Fibroblast of pulmonary artery (primary cell): ENCODE data around the gene PCDHGA1.

Source experiments
- DNase-seq: peaks from one replicate; pipeline ENCODE4 v3.0.0-alpha.2; 2010; ENCODE audit warnings: low read depth
- H3K4me3 ChIP-seq: replicated peaks from 2 replicates; pipeline ENCODE4 v1.5.1; 2011; ENCODE audit warnings: low read depth, mild to moderate bottlenecking, control low read depth, low read length, moderate library complexity
- TF ChIP-seq, protein P1 (sequence below): IDR thresholded peaks from 2 replicates; pipeline ENCODE4 v1.5.1; 2011; ENCODE audit warnings: mild to moderate bottlenecking, control low read depth, low read length, inconsistent platforms; ENCODE audit errors: missing control alignments

Gene PCDHGA1

DNA sequence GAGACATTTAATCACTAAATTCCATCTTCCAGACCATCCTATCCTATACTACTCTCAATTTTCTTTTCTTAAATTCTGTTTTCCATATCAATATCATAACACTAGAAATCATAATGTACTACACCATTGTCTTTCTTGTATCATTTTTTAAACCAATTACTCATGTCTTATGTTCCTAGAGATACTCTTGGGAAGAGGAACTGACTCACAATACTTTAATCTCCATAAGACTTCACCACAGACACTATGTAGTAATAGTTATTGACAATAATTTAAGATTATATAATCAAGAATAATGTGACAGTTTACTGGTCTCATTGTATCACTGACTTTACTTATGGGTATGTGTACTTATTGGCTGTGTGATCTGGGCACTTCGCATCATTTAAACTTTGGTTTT lies 202.4 kb downstream of the PCDHGA1 start:
- TF ChIP-seq, protein P1, sequence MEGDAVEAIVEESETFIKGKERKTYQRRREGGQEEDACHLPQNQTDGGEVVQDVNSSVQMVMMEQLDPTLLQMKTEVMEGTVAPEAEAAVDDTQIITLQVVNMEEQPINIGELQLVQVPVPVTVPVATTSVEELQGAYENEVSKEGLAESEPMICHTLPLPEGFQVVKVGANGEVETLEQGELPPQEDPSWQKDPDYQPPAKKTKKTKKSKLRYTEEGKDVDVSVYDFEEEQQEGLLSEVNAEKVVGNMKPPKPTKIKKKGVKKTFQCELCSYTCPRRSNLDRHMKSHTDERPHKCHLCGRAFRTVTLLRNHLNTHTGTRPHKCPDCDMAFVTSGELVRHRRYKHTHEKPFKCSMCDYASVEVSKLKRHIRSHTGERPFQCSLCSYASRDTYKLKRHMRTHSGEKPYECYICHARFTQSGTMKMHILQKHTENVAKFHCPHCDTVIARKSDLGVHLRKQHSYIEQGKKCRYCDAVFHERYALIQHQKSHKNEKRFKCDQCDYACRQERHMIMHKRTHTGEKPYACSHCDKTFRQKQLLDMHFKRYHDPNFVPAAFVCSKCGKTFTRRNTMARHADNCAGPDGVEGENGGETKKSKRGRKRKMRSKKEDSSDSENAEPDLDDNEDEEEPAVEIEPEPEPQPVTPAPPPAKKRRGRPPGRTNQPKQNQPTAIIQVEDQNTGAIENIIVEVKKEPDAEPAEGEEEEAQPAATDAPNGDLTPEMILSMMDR = no peak
- H3K4me3 ChIP-seq = no peak overlapping the region
- DNase-seq = no peak

DNA sequence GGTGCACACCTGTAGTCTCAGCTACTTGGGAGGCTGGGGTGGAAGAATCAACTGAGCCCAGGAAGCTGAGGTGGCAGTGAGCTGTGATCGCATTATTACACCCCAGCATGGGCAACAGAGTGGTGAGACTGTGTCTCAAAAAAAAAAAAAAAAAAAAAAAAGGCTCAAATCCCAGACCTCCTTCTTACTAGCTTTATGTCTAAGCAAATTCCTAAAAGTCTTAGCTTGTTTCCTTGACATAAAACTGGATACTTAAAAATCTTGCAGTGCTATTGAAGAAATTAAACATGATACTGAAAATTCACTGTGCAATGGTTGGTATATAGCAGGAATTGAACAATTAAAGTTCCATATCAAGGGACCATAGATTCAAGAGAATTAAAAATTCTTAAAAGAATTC lies 203.6 kb downstream of the PCDHGA1 start:
- no peak overlapping the region for H3K4me3 ChIP-seq
- TF ChIP-seq, protein P1 = no peak
- no peak for DNase-seq

DNA sequence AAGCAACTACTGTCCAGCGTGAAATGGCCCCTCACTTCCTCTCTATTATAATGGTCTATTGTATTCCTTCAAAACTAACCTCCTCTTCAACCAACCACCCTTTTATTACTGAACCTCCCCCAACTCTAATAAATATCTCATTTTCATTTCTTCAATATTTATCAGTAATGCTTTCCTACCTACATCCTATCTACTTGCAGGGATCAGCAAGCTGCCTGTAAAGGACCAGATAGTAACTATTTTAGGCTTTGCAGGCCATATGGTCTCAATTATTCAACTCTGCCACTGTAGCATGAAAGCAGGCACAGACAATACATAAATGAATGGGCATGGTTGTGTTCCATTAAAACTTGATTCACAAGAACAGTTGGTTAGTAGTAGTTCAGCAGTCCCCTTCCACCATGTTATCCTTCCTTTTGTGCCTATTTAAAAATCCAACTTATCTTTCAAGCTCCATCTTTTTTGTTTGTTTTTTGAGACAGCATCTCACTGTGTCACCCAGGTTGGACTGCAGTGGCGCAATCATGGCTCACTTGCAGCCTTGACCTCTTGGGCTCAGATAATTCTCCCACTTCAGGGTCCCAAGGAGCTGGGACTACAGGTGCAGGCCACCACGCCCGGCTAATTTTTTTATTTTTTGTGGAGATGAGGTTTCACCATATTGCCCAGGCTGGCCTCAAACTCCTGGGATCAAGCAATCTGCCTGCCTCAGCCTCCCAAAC lies 204.3 kb downstream of the PCDHGA1 start:
- no peak for DNase-seq
- H3K4me3 ChIP-seq = no peak overlapping the region
- TF ChIP-seq, protein P1 = no peak

DNA sequence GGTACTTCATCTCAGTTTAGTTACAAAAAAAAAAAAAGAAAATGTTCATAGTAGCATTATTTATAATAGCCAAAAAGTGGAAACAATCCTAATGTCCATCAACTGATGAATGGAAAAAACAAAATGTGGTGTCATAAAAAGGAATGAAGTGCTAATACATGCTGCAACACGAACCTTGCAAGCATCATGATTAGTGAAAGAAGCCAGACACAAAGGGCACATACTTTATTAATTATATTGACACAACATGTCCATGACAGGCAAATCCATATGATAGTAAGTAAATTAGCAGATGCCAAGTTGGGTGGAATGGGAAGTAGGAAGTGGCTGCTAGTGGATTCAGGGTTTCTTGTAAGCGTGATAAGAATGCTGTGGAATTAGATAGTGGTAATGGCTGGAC lies 212.7 kb downstream of the PCDHGA1 start:
- TF ChIP-seq, protein P1 = no peak
- no peak overlapping the region for H3K4me3 ChIP-seq

DNA sequence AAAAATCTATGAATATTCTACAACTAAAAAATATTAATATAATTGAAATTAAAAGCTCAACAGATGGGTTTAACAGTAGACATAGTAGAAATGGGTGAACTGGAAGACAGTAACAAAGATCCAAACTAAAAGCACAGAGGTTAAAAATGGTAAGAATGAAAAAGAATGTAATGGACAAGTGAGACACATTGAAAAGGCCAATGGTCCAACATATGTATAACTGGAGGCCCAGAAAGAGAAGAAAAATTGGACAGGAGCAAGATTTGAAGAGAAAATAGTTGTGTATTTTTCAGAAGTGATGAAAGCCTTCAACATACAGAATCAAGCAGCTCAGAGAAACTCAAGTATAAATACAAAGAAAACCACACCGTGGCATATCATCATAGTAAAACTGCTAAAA lies 217.2 kb downstream of the PCDHGA1 start:
- no peak overlapping the region for H3K4me3 ChIP-seq
- TF ChIP-seq, protein P1 = no peak
- DNase-seq = peak; percentile 59

More for the DNA sequence above, 212.7 kb downstream of the PCDHGA1 start:
- DNase-seq = no peak

DNA sequence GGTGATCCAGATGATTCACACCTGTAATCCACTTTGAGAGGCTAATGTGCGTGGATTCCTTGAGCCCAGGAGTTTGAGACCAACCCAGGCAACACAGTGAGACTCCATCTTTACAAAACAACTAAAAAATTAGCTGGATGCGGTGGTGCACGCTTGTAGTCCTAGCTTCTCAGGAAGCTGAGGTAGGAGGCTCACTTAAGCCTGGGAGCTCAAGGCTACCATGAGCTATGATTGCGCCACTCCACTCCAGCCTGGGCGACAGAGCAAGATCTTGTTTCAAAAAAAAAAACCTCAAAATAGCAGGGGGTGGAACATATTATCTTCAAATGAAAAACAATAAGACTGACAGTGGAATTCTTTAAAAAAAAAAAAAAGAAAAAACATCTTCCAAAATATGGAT lies 217.6 kb downstream of the PCDHGA1 start:
- TF ChIP-seq, protein P1 = no peak
- H3K4me3 ChIP-seq = no peak overlapping the region
- no peak for DNase-seq

DNA sequence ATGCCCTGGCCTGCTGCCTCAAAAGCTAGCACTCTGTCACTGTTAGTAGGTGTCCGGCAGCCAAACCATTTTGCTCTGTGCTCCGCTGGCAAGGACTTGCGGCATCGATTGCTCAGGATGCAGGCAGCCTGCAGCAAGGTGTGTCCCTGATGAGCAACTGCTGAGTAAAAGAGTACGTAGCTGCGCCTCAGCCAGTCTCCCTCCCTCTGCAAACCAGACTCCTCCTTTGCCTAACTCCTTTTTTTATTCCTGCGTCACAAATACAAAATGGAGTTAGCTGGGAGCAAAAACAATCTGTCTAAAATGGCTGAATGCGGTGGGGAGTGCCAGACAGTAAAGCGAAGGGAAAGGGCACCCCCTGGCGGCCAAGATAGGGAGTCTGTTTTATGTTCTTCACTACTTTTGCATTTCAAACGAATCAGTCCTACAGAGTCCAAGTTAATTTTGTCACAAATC lies 227.4 kb downstream of the PCDHGA1 start:
- DNase-seq = peak; percentile 99
- peak overlapping the region; percentile 24 for H3K4me3 ChIP-seq
- TF ChIP-seq, protein P1 = peak; percentile 78
